Vagina (tissue), 2 donors: ENCODE data around the gene DUXB.
A peak's percentile ranks its signal among the peaks of the same experiment; 100 is the strongest.

ENCODE experiments used
- POLR2A ChIP-seq, 2 donors: fragments of 450-650 bp; IDR thresholded peaks; one replicate each; pipeline ENCODE4 v1.6.1; 2017; ENCODE audit warnings: antibody characterized with exemption in 2 of 2, mild to moderate bottlenecking in 2 of 2, moderate library complexity in 2 of 2
- POLR2AphosphoS5 ChIP-seq, 2 donors: sonication (generic); formaldehyde crosslinking; IDR thresholded peaks; one replicate each; pipeline ENCODE4 v1.9.0; 2017; ENCODE audit warnings: antibody characterized with exemption in 2 of 2, mild to moderate bottlenecking in 2 of 2, low read depth in 1 of 2; ENCODE audit not compliant: insufficient read depth in 1 of 2
- TF ChIP-seq, protein P1 (sequence below), 3 experiments: fragments of 450-650 bp in 2 of 3; fragments of 200-600 bp in 1 of 3; sonication (generic) in 1 of 3; IDR thresholded peaks; one replicate each; pipeline ENCODE4 v1.5.1; 2017 to 2019; ENCODE audit warnings: antibody characterized with exemption in 3 of 3, mild to moderate bottlenecking in 2 of 3, moderate library complexity in 2 of 3

DNA sequence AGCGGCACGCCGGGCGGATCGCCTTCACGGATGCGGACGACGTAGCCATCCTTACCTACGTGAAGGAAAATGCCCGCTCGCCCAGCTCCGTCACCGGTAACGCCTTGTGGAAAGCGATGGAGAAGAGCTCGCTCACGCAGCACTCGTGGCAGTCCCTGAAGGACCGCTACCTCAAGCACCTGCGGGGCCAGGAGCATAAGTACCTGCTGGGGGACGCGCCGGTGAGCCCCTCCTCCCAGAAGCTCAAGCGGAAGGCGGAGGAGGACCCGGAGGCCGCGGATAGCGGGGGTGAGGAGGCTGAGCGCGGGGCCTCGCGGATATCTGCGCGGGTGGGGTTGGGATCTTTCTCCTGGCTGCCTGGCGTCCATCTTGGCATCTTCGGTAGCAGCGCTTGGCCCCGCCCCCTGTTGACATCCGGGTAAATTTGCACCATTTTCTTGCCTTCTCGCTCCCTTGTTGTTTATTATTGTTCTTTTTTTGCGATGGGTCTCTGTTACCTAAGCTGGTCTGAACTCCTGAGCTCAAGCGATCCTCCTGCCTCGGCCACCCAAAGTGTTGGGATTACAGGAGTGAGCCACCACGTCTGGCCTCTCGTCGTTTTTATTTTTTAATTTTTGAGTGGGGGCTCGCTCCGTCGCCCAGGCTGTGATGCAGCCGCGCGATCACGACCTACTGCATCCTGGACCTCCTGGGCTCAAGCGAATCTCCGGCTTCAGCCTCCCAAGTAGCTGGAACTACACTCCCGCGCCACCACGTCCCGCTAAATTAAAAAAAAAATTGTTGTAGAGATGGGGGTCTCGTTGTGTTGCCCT is 52.8 kb downstream of the DUXB start:
- TF ChIP-seq, protein P1, sequence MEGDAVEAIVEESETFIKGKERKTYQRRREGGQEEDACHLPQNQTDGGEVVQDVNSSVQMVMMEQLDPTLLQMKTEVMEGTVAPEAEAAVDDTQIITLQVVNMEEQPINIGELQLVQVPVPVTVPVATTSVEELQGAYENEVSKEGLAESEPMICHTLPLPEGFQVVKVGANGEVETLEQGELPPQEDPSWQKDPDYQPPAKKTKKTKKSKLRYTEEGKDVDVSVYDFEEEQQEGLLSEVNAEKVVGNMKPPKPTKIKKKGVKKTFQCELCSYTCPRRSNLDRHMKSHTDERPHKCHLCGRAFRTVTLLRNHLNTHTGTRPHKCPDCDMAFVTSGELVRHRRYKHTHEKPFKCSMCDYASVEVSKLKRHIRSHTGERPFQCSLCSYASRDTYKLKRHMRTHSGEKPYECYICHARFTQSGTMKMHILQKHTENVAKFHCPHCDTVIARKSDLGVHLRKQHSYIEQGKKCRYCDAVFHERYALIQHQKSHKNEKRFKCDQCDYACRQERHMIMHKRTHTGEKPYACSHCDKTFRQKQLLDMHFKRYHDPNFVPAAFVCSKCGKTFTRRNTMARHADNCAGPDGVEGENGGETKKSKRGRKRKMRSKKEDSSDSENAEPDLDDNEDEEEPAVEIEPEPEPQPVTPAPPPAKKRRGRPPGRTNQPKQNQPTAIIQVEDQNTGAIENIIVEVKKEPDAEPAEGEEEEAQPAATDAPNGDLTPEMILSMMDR (IDR thresholded peaks at IDR 0.05) = no peak
- TF ChIP-seq POLR2A (IDR thresholded peaks at IDR 0.05) (peak in 1 of 2 donors; percentile 14), POLR2AphosphoS5 (IDR thresholded peaks at IDR 0.05; ENCODE audit: insufficient read depth in 1 of 2, low read depth in 1 of 2) (peak; percentile 20 to 64)
